GM19239 (cell line): Measurements from ENCODE around the gene KCNIP1.

Experiments
- DNase-seq: peaks from one replicate; pipeline ENCODE4 v3.0.0; 2011; ENCODE audit warnings: low spot score; ENCODE audit not compliant: insufficient read length
- FAIRE-seq: peaks from 2 replicates; lab custom pipeline; 2011; peaks lifted over from hg19 to GRCh38; lab: Jason Lieb, UNC

KCNIP1 gene

DNA sequence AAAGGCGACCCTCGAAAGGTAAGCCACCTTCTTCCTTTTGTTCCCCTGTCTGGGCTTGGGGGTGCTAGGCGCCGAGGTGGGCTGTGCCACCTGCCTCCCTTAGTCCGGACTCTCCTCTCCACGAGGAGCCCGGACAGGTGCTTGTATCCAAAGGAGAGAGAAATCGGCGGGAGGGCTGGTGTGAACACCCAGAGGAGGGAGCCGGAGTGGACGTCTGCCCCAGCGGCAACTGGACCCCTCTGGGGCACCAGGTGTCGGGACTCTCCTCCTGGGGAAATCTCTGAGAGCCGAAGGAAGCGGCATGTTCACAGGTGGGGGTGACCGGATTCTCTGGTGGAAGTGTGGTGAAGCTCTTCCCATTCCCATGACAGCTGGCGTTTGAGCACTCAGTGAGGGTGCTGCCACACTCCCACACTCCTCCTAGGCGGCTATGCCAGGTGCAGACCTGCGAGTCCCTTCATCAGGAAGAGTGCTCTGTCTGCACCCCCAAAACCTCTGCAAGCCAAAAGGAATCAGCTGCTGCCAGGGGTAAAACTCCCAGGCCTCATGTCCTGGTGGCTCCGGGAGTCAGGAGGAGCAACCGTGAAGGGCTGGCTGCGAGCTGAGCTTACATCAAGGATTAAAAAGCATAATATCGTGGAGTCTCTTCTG, 921 bp downstream of the KCNIP1 start:
- FAIRE-seq (no peak), DNase-seq (no peak)

- FAIRE-seq: no peak
- no peak for DNase-seq
Observed at GRCh38 chr5:170508036-170508435, 4.2 kb downstream of the KCNIP1 start.

DNA sequence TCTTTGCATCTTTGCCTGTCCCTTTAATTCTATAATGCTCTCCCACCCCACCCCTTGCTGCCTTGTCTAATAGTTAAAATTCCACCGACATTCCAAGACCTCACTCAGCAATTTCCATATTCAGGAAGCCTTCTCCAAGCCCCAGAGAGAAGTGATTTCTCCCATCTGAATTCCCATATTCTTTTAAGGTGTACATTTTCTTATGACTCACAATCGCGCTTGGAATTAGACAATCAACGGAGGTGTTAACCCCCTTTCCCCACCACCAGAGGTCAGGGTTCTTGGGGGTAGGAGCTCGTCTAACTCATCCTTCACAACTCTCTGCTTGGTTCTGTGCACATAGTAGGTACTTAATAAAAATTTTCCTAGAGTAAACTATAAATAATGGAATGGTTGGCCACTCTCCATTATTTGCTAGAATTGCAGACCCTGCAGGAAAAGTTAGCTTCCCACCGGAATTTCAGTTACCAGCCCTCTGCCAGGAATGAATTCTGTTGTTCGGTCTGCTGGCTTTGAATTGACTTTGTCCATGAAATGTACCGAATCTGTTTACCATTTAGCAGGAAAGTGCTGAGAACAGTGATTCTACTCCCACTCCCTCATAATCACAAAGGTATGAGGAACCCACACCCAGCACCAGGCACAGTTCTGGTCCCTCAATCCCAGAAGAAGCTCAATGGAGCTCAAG, 5.0 kb downstream of the KCNIP1 start:
- FAIRE-seq (no peak), DNase-seq (no peak)

- no peak for FAIRE-seq
- DNase-seq: no peak
Observed at GRCh38 chr5:170509348-170509660, 5.5 kb downstream of the KCNIP1 start.

DNA sequence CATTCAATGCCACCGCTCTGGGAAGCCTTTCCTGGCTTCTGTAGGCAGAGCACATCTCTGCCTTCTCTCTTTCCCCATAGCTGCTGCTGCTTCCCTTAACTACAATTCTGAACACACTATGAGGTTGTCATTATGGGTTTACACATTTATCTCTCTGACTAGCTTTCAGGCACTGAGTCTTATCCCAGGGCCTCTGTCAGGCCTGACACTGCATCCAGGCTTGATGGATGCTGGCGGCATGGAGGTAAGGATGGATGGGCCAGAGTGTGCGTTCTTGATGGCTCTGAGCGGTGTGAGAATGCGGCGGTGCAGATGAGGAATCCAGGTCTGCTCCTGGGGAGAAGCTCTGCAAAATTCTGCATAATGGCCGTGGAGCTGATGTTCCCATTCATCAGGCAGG, 6.3 kb downstream of the KCNIP1 start:
- no peak for FAIRE-seq

GRCh38 chr5:170510559-170510958, 6.7 kb downstream of the KCNIP1 start:
- DNase-seq (no peak), FAIRE-seq (no peak)

More for the DNA sequence above, 6.3 kb downstream of the KCNIP1 start:
- no peak for DNase-seq

GRCh38 chr5:170511551-170512258, 7.9 kb downstream of the KCNIP1 start:
- FAIRE-seq (no peak), DNase-seq (no peak)

- no peak for FAIRE-seq
- DNase-seq: no peak
Observed at GRCh38 chr5:170513856-170514525, 10.2 kb downstream of the KCNIP1 start.

DNA sequence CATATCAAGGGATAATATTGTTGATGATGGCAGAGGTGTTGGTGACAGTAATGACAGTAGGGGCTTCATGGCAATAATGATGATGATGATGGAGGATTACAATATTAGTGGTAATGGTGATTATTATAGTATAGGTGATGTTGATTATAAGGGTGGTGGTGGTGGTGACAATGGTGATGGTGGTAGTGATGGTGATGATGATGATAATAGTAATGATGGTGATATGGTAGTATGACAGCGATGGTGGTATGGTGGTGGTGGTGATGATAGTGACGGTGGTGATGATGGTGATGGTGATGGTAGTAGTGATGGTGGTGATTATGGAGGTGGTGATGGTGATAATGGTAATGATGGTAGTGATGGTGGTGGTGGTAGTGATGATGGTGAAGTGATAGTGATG, 13.6 kb downstream of the KCNIP1 start:
- DNase-seq (no peak), FAIRE-seq (no peak)

DNA sequence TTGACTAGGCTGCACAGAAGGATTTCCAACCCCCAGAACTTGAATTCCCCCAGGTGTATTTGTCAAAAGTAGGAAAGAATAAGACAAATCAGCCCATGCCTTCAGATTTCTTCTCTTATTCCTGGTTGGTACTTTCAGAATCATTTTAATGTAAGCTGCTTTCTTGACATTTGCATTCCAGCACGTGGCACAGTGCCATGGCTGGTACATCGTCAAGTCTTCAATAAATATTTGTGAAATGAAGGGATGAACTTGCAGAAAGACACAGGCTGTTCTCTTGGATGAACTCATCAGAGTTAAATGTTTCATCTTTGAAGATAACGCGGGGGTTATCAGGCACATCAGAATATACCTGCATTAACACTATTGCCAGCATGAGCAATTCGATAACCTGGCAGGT, 14.5 kb downstream of the KCNIP1 start:
- FAIRE-seq: no peak
- DNase-seq: no peak

- FAIRE-seq (no peak), DNase-seq (no peak)
Observed at GRCh38 chr5:170519549-170519948, 15.7 kb downstream of the KCNIP1 start.

GRCh38 chr5:170520372-170520771, 16.6 kb downstream of the KCNIP1 start:
- DNase-seq (no peak), FAIRE-seq (no peak)

DNA sequence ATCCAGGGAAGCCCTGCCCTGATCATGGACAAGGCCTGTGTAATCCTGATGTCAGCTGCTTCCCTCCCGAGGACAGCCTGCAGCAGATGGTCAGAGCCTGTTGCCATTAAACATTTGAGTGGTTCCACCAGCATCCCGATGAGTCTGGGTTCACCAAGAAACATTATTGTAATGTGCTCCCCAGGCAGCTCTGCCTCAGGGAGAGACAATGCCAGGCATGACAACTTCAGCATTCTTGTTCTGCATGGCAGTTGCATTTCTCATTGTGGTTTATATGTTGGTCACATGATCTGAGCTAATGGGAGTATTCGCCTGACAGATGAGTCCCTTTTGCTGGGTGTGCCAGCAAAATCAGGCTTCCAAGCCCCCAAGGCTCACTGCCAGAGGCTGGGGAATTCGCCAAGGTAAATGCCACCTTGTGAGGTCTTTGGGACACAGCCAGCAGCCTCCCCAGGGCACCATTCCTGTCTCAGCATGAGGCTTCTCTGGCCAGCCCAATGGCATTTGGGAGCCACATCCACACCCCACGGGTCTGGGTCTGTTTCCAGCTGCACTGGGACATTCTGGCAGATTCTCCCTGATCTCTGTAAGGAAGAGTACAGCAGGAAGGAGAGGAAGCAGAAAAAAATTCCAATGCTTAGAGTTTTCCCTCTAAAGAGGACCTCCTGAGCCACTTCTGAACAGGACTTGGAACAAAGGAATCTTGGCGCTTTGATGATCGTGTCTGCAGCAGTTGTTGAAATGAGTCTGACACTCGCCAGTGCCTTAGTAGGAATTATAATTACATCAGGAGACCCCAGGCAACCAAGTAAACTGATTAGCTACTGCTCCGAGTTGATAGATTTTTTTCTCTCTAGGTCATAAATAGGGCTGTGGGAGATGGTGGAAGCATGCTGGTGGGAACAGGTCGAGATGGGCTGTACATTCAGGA, 18.7 kb downstream of the KCNIP1 start:
- FAIRE-seq: no peak
- DNase-seq: no peak

GRCh38 chr5:170523142-170523551, 19.3 kb downstream of the KCNIP1 start:
- DNase-seq (no peak), FAIRE-seq (no peak)

- FAIRE-seq (no peak), DNase-seq (no peak)
Observed at GRCh38 chr5:170523830-170524229, 20.0 kb downstream of the KCNIP1 start.

DNA sequence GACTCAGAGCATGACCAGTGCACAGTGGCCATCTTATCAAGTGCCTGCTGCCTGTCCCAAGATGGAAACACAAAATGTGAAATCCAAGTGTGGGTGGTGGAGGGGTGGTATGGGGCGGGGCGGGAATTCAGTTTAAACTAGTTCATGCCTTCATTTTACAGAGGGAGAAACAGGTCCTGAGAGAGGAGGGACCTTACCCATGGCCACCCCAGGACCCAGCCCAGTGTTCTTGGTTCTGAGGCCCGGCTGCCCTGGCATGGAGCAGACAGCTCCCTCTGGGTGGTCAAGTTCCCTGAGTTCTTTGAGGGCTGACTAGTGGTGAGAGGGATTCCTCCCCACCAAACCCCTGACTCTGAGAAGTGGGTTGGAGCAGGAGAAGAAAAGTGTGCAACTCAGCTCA, 20.8 kb downstream of the KCNIP1 start:
- FAIRE-seq (no peak), DNase-seq (no peak)

DNA sequence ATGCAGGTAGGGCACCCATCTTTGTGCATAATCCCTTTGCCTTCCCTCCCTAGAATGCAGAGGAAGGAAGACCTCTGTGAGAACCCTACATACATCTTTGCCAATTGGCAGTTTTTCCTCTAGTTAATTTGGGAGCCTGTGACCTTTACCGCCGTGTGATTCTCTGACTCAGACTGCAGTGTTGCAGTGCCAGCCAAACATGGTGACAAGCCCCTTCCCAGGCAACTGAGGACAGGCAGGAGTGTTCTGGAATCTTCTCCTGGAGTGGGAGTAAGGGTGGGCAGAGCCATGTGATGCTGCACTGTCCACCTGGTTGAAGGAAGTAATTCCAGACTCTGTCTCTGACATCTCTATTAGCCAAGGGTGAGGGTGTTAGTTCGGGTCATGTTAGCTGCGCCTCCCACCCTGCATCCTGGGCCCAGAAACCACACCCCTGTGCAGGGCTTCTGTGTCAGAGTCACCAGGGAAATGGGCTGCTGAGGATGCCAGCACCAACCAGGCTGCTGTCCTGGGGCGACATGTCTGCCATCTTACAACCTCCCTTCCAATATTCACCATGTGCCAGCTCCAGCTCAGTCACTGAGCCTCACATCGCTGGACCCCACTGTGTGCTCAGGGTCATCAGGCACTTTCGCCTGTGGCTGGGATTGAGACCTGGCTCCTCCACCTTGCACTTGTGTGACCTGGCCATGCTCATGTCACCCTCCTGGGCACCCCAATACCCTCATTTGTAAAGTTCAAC, 21.8 kb downstream of the KCNIP1 start:
- no peak for FAIRE-seq

GRCh38 chr5:170527991-170528390, 24.2 kb downstream of the KCNIP1 start:
- no peak for DNase-seq
- FAIRE-seq: no peak

More for the DNA sequence above, 21.8 kb downstream of the KCNIP1 start:
- DNase-seq: no peak

DNA sequence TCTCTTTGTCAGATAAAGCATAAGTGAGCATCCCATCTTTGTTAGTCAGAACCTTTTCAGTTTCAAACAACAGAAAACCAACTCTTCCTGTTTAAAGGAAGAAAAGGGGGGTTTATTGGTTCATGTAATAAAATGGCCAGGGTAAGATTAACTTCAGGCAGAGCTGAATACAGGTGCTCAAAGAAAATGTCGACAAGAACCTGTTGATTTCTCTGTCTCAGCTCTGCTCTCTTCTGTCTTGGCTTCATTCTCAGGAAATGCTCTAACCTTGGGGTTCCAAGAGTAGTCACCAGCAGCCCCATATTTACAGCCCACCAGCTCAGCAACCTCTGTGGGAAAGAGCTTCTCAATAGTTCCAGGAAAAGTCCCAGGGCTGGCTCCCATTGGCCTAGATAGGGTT, 25.2 kb downstream of the KCNIP1 start:
- FAIRE-seq: no peak
- no peak for DNase-seq
